HG03108 (cell line): ENCODE results near the gene COL4A1.

Experiments
- ATAC-seq: cut with Tn5 transposase; IDR thresholded peaks from one replicate; pipeline ENCODE4 v1.9.1; 2021; ENCODE audit warnings: moderate library complexity; ENCODE audit not compliant: unreplicated experiment

COL4A1 gene

DNA sequence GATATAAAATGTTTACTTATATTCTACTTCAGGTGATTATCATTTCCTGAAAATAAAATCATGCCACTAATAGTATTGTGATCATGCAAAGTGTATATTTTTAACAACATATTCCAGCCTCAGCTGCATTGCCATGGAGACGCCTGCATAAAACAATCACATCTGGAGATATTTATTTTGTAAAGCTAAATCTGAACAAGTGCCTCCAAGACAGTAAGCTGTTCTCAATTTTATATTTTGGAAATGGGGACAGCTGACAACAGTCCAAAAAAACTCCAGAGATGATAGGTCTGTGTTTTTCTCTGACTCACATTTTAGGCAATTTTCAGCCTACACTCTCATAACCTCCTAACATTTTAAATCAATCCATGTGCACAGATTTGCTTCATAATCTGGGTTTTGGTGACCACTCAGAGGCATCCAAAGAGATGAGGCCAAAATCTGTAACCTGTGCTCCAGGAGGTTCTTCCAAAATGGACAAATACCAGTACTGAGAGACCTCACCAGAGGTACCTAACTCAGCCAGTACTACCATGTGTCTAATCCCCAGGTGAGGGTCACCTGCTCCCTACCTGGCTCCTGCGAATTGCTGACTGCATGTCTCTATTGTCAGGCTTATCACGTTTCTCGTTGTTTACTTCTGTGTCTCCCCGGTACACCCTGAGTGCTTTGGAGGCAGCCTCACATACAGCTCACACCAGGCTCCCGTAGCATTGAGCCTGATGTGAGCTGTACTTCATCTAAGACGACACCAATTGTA, 62.7 kb downstream of the COL4A1 start:
- ATAC-seq, result no peak

DNA sequence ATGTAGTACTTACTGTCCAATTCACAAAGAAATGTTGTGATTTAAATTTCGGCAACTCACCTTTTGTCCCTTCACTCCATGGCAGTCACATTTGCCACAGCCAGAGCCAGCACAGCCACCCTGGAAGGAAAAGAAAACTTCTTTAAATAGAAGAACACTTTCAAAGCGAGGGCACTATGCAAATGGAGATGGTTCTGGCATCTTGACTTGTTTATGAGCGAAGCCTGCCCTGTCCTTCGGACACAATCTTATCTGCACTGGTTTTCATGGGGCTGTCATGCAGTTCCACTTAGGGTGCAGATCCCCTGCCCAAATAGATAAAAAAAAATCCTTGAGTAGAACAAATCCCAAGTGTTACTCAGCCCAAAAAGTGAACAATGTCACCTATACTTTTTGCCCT, 64.3 kb downstream of the COL4A1 start:
- no peak for ATAC-seq

DNA sequence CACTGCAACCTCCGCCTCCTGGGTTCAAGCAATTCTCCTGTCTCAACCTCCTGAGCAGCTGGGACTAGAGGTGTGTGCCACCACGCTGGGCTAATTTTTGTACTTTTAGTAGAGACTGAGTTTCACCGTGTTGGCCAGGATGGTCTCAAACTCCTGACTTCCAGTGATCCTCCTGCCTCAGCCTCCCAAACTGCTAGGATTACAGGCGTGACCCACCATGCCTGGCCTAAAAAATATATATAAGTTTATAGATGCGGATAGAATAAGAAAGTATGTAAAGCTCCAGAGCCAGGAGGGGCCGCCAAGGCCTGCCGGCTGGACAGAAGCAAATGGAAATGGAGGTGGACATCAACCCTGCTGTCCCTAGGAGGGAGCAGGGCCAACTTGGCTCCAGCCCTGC, 66.0 kb downstream of the COL4A1 start:
- no peak for ATAC-seq

DNA sequence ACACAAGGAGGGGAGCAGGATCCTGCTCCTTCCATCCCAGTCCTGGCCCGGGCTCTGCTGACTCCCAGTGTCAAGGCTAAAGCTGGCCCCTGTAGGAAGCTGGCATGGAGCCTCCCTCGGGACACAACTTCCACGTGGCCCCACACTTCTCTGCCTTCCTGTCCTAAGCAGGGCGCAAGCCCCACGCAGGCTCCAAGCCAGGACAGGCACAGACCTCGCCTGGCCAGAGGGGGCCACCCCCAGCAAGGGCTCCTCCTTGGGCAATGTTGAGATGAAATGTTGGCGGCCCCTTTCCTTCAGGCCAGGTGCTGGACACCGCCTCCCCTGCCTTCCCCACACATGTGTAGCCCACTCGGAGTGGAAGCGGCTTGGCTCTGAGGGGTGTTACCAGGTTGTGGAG, 66.6 kb downstream of the COL4A1 start:
- no peak for ATAC-seq

DNA sequence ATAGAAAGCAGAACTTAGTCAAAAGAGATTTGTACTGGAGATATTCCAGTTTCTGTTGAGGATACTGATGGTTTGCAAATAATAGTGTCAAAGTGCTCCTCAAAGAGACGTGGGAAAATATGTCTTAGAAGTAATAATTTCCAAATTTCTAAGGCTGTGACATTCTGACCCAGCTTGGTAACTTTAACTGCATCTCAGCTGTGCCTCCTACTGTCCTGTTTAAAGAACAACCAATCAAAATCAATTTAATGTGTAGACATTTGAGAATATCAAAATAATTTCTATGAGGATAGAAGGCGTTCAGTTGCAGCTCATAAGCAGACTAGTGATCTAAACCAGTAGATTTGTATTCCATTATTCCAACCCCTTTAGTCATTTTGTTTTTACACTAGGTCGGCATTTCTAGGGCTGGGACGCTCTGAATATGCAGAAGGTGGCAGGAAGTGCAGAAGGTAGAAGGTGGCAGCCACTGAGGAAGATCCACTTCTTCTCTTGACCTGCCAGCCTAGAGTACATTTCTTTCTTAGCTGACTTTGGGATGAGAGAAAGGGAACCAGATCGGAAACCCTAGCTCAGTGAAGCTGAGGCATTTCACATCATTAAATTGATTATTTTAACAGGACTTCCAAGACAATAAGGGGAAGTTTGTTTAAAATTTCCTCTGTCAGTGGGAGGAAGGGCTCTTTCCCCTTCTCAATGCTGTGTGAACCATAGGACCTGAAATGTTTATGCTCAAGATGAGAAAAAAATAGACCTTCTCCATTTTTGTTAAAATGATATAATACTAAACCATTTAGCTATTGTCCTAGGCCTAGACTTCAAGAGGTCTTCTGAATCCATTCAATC, 67.5 kb downstream of the COL4A1 start:
- no peak for ATAC-seq

DNA sequence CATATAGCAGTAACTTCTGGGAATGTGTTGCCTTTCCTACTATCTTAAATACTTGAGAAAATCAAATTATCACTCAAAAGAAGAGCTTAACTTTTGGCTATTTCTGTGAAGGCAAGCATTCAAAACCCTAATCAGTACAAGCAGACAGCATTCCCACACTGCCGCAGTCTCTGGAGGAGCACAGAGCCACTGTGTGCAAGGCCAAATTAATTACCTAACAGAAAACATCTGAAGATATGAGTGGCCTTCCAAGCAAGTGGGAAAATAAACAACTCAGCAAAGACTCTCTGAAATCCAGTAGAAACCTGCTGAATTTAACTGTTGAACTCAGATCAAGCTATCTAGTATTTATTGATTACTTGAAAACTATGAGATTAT, 68.2 kb downstream of the COL4A1 start:
- ATAC-seq, result no peak

DNA sequence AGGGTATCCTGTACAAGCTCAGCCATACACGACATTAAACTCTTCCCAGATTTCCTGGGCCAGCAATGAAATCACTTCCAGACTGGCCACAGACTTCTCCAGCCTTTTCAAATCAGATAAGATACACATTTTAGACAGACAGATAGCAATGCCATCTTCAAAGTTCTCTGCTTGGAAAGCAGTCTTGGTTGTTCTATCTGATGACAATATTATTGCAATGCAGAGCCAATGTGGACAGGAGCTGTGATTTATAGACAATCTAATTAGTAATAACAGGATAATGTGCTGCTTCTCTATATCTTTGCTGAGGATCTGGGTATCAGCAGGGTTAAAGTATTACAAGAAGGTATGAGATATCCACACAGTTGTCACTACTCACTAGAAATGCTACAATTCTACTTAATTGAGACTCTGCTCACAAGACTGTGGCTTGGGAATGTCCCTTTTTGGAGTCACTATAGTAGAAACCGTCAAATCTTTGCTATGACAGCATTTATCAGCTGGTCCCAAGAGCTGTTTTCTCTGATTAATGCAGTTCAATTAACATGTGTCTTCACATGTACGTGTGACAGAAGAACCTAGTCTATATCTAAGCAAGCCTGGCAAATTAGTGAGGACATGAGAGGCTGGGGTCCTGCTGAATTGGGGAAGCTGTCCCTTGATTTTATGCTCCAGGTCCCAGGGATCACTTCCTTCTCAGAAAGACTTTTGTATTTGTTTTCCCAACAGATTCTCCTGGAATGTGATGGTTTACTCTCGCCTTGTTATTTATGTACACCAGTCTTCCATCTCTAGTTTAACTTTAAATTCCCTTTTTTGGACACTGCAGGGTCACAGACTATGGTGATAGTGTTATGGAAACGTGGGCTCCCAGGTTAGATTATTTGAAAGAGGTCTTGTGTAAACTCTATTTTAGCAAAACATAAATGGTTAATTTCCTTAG, 68.8 kb downstream of the COL4A1 start:
- no peak for ATAC-seq

DNA sequence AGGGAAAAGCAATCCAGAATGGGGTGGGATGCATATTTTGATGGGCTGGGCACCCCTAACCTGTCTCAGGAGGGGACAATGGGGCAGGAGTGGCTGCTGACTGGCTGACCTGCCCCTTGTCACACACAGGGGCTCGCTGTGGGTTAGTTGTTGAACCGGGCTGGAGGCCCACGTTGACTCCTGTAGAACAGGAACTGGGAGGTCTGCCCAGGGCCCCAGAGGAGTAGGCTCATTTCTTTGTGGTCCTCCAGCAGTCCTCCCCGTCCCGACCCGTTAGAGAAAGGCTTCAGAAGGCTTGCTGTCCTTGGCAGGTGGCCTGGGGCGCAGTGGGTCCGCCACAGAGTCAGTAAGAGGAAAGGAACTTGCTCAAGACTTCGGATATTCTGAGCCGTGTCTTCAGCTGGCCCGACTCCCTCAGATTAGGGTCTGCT, 70.1 kb downstream of the COL4A1 start:
- ATAC-seq, result no peak

DNA sequence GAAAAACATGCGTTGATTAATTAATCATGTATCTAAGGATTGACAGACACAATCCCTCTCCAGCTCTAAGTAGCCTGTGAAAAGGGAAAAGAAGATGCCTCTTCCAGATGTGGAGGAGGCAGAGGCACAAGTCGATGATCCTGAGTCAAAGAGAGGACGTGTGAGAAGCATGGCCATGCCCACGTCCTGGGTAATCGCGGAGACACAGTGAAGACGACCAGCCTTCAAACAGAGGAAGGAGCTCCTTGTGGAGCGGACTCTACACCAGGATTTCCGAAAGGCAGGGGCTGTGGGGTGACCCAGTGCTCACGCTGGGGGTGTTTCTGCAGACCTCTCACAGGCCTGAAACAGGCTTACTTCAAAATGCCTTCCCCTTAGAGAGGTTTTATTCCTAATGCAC, 70.5 kb downstream of the COL4A1 start:
- no peak for ATAC-seq

DNA sequence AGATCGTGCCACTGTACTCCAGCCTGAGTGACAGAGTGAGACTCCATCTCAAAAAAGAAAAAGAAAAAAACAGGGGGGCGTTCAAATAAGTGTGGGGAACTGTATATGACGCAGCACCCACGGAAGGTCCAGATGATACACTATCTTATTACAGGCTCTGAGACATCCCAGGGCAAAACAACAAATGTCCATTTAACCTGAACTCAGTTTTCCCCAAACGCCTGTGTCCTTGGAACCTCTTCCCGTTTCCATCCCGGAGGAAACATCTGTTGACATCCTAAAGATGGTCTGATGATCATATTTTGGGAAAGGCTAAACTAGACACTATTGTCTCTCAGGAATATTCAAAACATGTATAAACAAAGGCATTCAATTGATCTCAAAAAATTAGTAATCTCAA, 72.4 kb downstream of the COL4A1 start:
- no peak for ATAC-seq

DNA sequence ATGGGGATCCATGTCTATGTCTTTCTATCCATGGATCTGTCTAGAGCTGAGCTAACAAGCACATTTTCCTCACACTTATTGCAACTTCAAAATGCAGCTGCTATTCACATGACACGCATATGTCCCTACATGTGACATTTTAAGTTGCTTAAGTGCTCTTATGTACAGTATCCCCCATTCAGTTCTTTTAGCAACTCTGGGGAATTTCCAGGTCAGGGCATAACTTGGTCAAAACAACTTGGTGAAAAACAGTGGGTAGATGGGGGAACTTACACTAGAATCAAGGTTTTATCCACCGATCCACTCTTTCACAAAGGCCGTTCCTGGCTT, 73.0 kb downstream of the COL4A1 start:
- no peak for ATAC-seq

DNA sequence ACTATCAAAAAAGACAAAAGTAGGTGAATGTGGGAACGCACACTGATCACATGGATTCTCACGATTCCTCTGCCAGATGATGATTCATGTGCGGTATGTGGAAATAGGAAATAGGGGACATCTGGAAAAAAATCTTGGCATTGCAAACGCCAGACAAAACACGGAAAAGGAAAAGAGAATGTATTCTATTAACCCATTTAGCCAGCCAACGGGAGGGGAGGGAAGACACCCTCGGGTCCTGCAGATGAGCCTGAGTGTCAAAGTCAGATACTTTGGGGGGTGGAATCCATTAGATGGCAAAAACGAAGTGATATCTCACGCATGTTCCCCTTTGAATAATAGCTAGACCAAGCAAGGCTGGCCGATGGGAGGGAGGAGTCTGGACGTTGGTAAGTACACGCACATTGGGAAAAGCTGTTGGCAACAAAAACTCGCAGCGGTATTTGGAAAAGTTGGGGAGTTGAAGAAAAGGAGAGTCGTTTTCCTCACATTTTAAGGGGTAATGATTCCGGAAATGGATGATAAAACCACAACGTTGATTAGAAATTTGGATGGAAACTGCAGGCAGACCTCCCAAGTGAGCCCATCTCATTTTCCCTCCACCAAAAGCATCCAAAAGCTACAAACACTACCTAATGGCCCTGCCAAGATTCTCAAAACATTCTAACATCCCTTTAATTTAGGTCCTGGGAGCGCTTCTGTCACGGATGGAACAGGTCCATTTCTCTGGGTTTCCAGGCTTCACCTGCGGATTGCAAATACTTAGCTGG, 73.6 kb downstream of the COL4A1 start:
- no peak for ATAC-seq

DNA sequence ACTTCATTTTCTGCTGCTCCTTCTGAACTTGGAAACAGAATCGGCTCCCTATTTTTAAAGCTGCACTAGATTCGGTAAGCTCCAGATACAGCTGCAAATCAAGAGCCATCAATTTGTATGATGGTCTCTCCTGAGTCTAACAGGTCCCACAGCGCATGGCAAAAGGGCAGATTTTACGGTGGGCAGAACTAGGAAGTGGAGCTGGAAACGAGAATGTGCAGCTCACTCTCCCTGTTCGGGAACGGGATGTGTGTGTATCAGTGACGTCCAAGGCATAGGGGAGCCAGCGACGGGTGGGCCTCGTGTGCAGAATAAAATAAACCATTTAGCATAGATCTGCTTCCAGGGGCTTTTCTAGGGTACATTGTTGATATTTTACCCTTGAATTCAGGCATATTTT, 74.2 kb downstream of the COL4A1 start:
- ATAC-seq, result no peak

DNA sequence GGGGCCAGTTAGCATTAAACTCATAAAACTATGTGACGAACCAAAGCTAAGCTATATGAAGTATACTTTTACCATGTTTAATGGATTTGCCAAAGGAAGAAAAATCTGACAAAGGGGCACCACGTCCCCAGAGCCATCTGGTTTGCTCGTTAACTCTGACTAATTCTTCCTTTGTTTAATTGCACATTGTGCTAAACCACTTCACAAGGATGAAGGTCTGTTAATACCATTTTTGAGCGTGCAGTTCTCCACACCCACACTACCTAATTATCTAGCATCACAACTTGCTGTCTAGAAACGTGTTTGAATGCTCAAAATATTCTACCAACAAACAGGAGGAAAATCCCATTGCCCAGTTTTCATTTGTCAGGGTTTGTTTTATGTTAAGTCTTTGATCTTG, 74.8 kb downstream of the COL4A1 start:
- ATAC-seq, result no peak

DNA sequence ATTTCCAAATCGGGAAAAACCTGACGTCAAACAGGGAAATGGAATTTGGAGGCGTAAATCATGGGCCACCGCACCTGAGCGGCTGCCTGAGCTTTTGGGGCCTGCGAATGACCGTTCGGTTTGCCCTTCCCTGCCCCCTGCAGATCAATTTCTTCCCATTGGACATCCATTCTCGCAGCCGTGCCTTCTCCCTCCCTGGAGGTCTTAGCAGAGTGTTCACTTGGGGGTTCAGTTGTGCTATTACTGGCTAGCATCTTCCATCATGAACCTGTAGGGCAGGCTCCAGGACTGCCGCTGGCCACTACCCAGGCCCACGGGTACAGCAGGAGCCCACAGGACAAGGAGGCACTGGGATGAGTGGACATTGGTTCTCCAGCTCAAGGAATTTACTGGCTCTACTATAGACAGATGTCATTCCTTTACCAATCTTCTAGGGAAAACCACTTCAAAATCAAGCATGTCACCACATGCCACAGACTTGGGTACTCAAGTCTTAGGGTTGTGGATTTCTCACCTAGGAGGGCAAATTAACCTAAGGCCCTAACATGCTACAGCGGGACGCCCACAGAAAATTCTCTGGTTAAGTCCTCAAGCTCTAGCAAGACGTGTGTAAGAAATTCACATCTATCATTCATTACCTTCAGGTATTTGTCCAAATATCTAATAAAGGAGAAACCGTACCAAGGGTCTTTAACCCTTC, 75.5 kb downstream of the COL4A1 start:
- ATAC-seq, result no peak

DNA sequence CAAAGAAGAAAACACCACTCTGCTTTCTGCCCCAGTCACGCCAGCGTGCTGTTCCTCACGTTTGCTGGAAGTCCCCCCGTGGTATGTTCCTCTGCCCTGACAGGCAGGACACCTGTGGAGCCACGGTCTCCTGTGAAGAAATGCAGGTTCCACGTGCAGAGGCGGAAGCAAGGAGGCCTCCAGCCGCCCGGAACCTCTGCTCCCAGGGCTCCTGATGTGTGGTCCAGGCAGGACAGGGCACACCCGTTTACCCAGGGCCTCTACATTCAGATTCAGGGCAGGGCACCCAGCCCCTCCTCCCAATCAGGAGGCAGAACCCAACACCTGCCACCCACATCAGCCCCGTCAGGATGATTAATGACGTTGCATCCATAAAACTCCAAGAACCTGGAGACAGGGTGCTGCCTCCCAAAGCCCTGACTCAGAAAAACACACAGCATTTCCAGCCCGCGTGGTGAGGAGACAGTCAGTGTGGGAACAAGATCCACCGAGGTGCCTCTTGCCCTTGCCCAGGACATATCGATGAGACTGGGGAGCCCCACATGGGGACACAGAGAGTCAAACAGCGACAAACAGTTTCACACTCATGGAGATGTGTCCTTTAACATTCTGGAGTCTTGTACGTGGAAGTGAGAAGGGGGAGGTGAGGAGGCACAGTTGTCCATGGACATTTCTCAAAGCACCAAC, 76.2 kb downstream of the COL4A1 start:
- no peak for ATAC-seq

DNA sequence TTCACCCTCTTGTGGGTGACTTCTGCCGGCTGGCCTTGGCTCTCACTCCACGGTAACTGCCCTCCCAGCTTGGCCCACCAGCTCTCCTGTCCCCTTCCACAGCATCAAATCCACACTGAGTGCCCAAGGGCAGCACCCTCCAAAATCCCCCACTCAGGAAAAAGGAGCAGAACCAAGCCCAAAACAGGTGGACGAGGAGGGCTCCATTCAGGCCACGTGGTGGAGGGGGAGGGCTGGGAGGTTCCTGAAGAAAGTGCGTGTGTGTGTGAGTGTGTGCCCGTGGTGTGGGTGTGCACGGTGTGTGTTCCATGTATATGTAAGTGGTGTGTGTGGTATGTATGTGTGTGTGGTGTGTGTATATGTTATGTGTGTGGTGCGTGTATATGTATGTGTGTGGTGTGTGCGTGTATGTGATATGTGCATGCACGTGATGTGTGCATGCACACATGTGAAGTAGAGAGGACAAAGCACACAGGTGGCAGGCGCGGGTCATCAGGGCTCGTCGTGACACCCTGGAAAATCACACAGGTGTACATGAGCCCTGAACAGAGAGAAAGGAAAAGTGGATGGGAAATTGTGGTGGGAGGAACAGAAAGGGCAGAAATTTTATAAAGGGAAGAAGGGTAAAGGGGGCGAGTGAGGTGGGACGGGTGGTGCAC, 76.9 kb downstream of the COL4A1 start:
- no peak for ATAC-seq

DNA sequence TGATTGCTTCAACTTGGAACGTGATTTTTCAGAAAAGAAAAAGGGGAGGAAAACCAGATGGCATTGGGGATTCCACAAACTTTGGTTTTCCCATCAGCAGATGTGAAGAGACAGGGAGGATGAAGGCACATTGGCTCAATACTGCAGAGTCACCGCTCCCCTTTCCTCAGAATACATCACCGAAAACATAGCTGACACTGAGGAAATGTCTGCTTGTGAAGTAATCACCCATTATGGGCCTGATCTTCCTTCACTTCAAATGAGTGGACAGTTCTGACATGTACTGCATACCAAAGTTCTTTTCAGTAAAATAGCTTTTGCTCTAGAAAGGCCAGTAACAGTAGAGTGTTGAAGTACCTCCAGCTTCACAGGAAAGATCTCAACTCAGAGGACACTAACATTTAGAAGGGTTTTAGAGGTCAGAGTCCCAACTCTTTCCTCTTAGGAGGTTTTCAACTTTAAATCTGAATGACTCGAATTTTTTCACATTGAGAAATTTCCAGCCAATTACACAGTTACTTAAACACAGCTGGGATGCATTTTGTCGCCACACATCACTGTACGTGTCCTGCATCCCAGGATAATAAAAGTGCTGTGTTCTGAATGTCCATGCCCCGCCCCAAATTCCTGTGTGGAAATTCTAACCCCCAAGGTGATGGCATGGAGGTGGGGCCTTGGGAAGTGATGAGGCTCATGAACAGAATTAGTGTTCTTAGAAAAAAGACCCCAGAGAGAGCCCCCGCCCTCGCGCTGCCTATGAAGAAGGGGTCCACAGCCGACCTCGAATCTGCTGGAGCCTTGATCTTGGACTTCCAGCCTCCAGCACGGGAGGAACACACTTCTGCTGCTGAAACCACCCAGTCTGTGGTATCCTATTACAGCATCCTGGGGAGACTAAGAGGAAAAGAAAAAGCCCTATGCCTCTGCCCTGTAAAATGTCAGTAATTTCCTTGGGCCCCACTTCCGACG, 77.7 kb downstream of the COL4A1 start:
- ATAC-seq, result no peak
